Neural cell (in vitro differentiated cells): ENCODE data around the gene NF1. TPM values are rescaled to one million over a fixed set of nuclear protein-coding genes. Genes with fewer than 3 reads are reported as not detected.

Source experiments
- H2AFZ ChIP-seq: fragments of 200-600, 300-800 bp; sonication (generic), shearing (Covaris generic); 2 replicates; pipeline ENCODE4 v1.6.0; 2014; ENCODE audit warnings: low read depth, mild to moderate bottlenecking, antibody characterized with exemption, low read length, moderate library complexity
- H3F3A ChIP-seq: fragments of 200-600 bp; shearing (Covaris generic); 2 replicates; pipeline ENCODE4 v1.6.1; 2016; ENCODE audit warnings: mild to moderate bottlenecking, moderate library complexity, mixed read lengths, antibody characterized with exemption, low read length; ENCODE audit not compliant: insufficient read depth, poor library complexity, severe bottlenecking
- H3K27ac ChIP-seq: fragments of 200-600, 300-800 bp; sonication (generic), shearing (Covaris generic); 2 replicates; pipeline ENCODE4 v1.5.1; 2014; ENCODE audit warnings: mild to moderate bottlenecking, low read length, moderate library complexity
- H3K27me3 ChIP-seq: fragments of 300-800, 200-600 bp; sonication (generic), shearing (Covaris generic); 2 replicates; pipeline ENCODE4 v1.6.0; 2014; ENCODE audit warnings: mild to moderate bottlenecking, low read depth, low read length, moderate library complexity; ENCODE audit not compliant: insufficient read depth
- H3K36me3 ChIP-seq: fragments of 300-800, 200-600 bp; sonication (generic), shearing (Covaris generic); 2 replicates; pipeline ENCODE4 v1.5.1; 2014; ENCODE audit warnings: mild to moderate bottlenecking, antibody characterized with exemption, low read length, moderate library complexity; ENCODE audit not compliant: insufficient read depth
- H3K4me2 ChIP-seq: fragments of 300-800, 200-600 bp; sonication (generic), shearing (Covaris generic); 2 replicates; pipeline ENCODE4 v1.6.0; 2014; ENCODE audit warnings: mild to moderate bottlenecking, low read length
- H3K4me3 ChIP-seq: fragments of 300-800, 200-600 bp; sonication (generic), shearing (Covaris generic); 2 replicates; pipeline ENCODE4 v1.5.1; 2014; ENCODE audit warnings: mild to moderate bottlenecking, low read length, moderate library complexity
- H3K79me2 ChIP-seq: fragments of 200-600 bp; shearing (Covaris generic); replicated peaks from 2 replicates; pipeline ENCODE4 v1.6.0; 2014; ENCODE audit warnings: mild to moderate bottlenecking, low read length, moderate library complexity; ENCODE audit not compliant: insufficient read depth
- H3K9ac ChIP-seq: fragments of 300-800, 200-600 bp; sonication (generic), shearing (Covaris generic); 2 replicates; pipeline ENCODE4 v1.6.1; 2016; ENCODE audit warnings: mild to moderate bottlenecking, low read length, mixed read lengths
- H3K9me2 ChIP-seq: fragments of 200-600 bp; shearing (Covaris generic); 2 replicates; pipeline ENCODE4 v1.6.1; 2016; ENCODE audit warnings: mild to moderate bottlenecking, low read length, mixed read lengths; ENCODE audit not compliant: insufficient read depth
- H3K9me3 ChIP-seq: fragments of 200-600, 300-800 bp; sonication (generic), shearing (Covaris generic); 2 replicates; pipeline ENCODE4 v1.6.1; 2016; ENCODE audit warnings: mild to moderate bottlenecking, mixed run types, low read length, moderate library complexity, mixed read lengths
- H4K20me1 ChIP-seq: fragments of 200-600 bp; shearing (Covaris generic); 2 replicates; pipeline ENCODE4 v1.6.1; 2016; ENCODE audit warnings: mild to moderate bottlenecking, mixed run types; ENCODE audit not compliant: insufficient read depth
- CTCF ChIP-seq: fragments of 450-650 bp; IDR thresholded peaks from 2 replicates; pipeline ENCODE4 v1.5.1; 2014; ENCODE audit warnings: antibody characterized with exemption, mild to moderate bottlenecking, moderate library complexity; ENCODE audit not compliant: poor library complexity, severe bottlenecking
- EP300 ChIP-seq: fragments of 450-650 bp; conservative IDR thresholded peaks from 2 replicates; pipeline ENCODE4 v1.6.1; 2014; ENCODE audit warnings: antibody characterized with exemption, mild to moderate bottlenecking, moderate library complexity; ENCODE audit not compliant: poor library complexity, severe bottlenecking
- EZH2 ChIP-seq: fragments of 200-600, 300-800 bp; shearing (Covaris generic), sonication (generic); IDR thresholded peaks from 2 replicates; pipeline ENCODE4 v1.6.1; 2014; ENCODE audit warnings: antibody characterized with exemption, low read length, borderline replicate concordance, mild to moderate bottlenecking; ENCODE audit not compliant: insufficient read depth, poor library complexity, severe bottlenecking
- MXI1 ChIP-seq: fragments of 450-650 bp; conservative IDR thresholded peaks from 2 replicates; pipeline ENCODE4 v1.6.1; 2014; ENCODE audit warnings: antibody characterized with exemption, mild to moderate bottlenecking; ENCODE audit not compliant: poor library complexity, severe bottlenecking
- POLR2AphosphoS5 ChIP-seq: IDR thresholded peaks from 2 replicates; pipeline ENCODE4 v1.6.1; 2012
- RAD21 ChIP-seq: fragments of 450-650 bp; conservative IDR thresholded peaks from 2 replicates; pipeline ENCODE4 v1.6.1; 2014; ENCODE audit warnings: antibody characterized with exemption, mild to moderate bottlenecking, moderate library complexity
- REST ChIP-seq: IDR thresholded peaks from 2 replicates; pipeline ENCODE4 v1.6.1; 2012; ENCODE audit warnings: borderline replicate concordance
- SMC3 ChIP-seq: fragments of 450-650 bp; conservative IDR thresholded peaks from 2 replicates; pipeline ENCODE4 v1.6.1; 2014; ENCODE audit warnings: antibody characterized with exemption, mild to moderate bottlenecking, moderate library complexity; ENCODE audit not compliant: poor library complexity
- TAF1 ChIP-seq: IDR thresholded peaks from 2 replicates; pipeline ENCODE4 v1.6.1; 2012; ENCODE audit warnings: low read depth
- polyA plus RNA-seq: library from polyadenylated mRNA; depleted of rRNA; stranded (reverse); fragments of >200 nt; gene quantifications from 2 replicates; pipeline ENCODE4 v1.2.3, GENCODE V29; 2014

NF1 gene
- polyA plus RNA-seq, 1 donor from 2014 or later = 22.4 TPM

DNA sequence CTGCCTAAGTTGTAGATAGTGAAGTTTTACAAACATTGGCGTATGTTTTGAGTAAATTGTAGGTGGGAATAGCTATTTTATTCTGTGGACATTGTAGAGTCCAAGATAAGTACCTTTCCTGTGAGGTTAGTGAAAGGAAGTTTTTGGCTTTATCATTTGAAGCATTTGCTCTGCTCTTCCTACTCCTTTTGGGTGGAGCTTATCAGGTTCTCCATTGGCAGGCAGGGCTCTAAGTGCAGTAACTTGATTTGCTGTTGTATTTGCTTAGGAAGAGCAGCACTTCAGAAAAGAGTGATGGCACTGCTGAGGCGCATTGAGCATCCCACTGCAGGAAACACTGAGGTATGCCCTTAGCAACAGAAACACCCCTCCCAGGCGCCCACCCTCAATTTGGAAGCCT is 132.2 kb downstream of the NF1 start:
- Histone ChIP-seq H3K36me3 (peaks cover 8% of the 10 kb centered on the region), H3F3A (no peaks in the 10 kb centered on the region), H2AFZ (no peak overlapping the region), H3K4me3 (no peak overlapping the region), H3K4me2 (no peak overlapping the region), H3K27ac (no peak overlapping the region), H3K9ac (no peak overlapping the region), H3K9me3 (no peaks in the 10 kb centered on the region), H3K9me2 (no peaks in the 10 kb centered on the region), H4K20me1 (no peaks in the 10 kb centered on the region), H3K27me3 (no peaks in the 10 kb centered on the region), H3K79me2 (no peaks in the 10 kb centered on the region)
- TF ChIP-seq MXI1 = no peak
- no peak for TF ChIP-seq RAD21
- no peak for TF ChIP-seq TAF1
- TF ChIP-seq EP300 = no peak
- no peak for TF ChIP-seq SMC3
- no peak for TF ChIP-seq EZH2
- no peak for TF ChIP-seq CTCF
- TF ChIP-seq REST = no peak
- no peak for TF ChIP-seq POLR2AphosphoS5

GRCh38 chr17:31231852-31232251 is 137.1 kb downstream of the NF1 start:
- Histone ChIP-seq H2AFZ (no peak overlapping the region), H3K27ac (no peak overlapping the region), H4K20me1 (no peaks in the 10 kb centered on the region), H3F3A (no peaks in the 10 kb centered on the region), H3K36me3 (peaks cover 11% of the 10 kb centered on the region), H3K4me2 (no peak overlapping the region), H3K79me2 (no peaks in the 10 kb centered on the region), H3K9me2 (no peaks in the 10 kb centered on the region), H3K9ac (no peak overlapping the region), H3K27me3 (no peaks in the 10 kb centered on the region), H3K4me3 (no peak overlapping the region), H3K9me3 (no peaks in the 10 kb centered on the region)
- TF ChIP-seq SMC3 = no peak
- no peak for TF ChIP-seq CTCF
- no peak for TF ChIP-seq POLR2AphosphoS5
- no peak for TF ChIP-seq RAD21
- no peak for TF ChIP-seq REST
- TF ChIP-seq TAF1 = no peak
- no peak for TF ChIP-seq MXI1
- no peak for TF ChIP-seq EZH2
- TF ChIP-seq EP300 = no peak
